GM19099 (cell line): Measurements from ENCODE around the gene KAZN.

Experiments
- POLR2A ChIP-seq: IDR thresholded peaks from 3 replicates; pipeline ENCODE4 v1.6.1; 2011; ENCODE audit warnings: low read depth; ENCODE audit not compliant: insufficient read length; ENCODE audit errors: extremely low read depth

Gene KAZN

GRCh38 chr1:15083578-15083977 is 485.1 kb downstream of the KAZN start:
- TF ChIP-seq POLR2A: no peak

DNA sequence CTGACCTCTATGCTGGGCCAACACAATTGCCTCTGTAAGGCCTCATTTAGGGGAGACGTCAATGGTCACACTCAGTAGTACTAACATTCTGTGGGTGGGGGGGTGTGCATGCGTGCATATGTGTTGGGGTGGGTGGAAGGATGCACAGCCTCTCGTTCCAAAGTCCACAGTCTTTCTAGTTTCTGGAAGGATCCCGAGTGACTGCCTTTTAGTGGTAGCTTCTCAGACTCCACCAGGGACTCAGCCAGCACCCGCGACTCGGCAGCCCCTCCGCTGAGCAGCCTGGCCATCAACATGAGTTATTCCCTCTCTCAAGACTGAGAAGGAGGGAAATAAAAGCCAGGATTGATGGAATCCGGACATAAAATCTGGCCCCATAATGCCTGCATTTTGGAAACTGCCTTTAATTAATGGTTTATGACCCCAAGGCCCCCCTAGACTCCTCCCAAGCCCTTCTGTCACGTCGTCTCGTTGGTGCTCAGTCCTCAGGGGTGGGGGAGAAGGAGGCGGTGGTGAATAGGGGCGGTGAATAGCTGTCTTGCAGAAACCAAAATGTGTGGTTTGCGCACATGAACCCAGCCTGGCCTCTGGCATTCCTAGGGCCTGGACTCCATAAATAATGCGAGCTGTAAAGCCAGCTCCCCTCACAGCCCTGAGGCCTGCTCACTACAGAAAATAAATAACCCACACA is 489.9 kb downstream of the KAZN start:
- no peak for TF ChIP-seq POLR2A

GRCh38 chr1:15089258-15089992 is 490.9 kb downstream of the KAZN start:
- no peak for TF ChIP-seq POLR2A

GRCh38 chr1:15090373-15090772 is 491.9 kb downstream of the KAZN start:
- no peak for TF ChIP-seq POLR2A

DNA sequence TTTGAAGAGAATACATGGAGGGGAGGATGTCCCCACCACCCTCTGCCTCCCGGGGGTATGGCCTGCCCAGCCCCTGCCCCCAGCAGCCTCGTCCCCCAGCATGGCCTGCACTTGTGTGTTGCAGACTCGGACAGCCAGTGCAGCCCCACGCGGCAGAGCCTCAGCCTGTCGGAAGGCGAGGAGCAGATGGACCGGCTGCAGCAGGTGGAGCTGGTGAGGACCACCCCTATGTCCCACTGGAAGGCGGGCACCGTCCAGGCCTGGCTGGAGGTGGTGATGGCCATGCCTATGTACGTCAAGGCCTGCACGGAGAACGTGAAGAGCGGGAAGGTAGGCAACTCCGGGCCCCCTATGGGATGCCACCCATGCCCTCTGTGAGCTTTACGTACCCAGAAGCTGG is 495.6 kb downstream of the KAZN start:
- TF ChIP-seq POLR2A: no peak

DNA sequence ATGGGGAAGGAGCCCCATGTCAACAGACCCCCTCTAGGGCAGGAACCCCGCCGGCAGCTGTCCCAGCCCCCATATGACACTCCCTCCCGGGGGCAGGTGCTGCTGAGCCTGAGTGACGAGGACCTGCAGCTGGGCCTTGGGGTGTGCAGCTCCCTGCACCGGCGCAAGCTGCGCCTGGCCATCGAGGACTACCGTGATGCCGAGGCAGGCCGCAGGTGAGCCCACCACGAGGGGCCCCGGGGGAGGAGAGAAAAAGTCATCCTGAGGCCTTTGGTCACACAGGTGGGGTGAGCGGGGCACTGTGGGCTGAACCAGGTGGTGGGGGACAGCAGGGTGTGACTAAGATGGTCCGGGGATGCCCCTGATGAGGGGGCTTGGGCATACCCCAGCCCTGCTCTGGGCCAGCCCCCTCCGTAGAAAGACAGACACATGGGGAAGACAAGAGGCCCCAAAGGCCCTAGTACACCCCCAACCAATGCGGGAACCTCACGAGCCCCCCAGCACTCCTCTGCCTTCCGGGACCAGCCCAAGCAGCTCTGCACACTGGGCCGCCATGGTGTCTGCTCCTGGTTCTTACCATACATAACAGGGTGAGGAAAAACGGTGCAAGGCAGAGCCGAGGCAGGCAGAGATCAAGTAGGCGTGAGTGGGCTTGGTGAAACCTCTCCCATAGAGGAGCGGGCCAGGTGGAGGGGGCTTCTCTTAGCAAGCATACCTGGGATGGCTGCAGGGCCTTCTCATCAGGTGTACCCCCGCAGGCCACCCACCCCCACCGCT is 496.4 kb downstream of the KAZN start:
- no peak for TF ChIP-seq POLR2A

DNA sequence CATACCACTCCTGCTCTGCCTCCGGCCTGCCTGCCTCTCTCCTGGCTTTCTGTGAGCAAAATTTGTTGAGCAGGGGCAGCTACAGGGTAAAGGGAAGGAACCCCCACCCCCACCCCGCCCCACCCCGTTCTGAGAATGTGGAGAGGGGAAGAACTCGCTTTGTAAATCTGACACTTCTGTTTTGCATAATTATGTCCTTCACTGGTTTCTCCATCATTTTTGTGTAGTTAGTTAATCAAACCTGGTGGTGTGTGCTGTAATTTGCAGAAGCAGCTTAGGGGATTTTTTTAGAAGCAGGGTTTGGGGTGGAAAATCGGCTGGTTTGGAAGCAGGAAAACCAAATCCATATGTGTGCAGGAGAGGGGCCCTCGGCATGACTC is 497.0 kb downstream of the KAZN start:
- no peak for TF ChIP-seq POLR2A

- no peak for TF ChIP-seq POLR2A
Observed at GRCh38 chr1:15096293-15096692, 497.8 kb downstream of the KAZN start.

DNA sequence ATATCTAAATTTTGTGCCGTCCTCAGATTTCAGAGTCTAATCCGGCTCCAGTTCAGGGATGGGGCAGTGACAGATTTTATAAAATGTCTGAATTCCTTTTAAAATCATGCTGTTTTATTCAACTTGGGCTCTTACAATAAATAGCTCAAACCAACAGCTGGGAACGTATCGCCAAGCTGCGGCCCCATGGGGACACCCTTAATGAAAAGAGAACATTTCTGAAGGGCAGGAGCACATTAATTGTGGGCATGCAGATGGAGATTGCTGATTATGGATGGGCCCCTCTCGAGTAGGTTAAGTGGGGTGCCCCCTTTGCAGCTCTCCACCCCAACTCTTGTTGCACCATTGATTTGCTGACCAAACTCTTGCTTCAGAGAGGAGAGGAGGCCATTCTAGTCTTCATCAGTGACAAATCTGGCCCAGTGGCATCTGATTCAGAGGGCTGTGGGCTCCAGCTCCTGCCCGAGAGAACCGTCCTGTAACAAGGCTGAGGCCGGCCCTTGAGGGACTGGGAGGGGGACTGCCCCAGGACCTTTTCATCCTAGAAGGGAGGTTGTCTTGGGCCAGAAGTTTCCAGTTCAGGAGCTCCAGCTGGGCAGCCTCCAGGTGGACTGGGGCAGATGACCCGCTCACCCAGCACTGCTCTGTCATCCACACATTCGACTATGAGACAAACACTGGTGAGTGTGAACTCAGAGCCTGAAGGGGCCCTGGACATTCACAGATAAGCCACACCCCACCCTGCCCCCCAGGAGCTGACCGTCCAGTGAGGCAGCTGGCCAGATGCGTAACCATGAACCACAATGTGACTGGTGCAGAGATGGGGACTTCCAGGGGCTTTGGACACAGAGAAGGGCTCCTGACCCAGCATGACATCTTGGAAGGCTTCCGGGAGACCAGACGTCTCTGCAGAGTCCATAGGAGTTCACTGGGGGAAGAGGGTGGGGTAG is 500.0 kb downstream of the KAZN start:
- no peak for TF ChIP-seq POLR2A

- no peak for TF ChIP-seq POLR2A
Observed at GRCh38 chr1:15099441-15100120, 501.1 kb downstream of the KAZN start.

GRCh38 chr1:15100121-15100879 is 501.8 kb downstream of the KAZN start:
- TF ChIP-seq POLR2A: no peak

DNA sequence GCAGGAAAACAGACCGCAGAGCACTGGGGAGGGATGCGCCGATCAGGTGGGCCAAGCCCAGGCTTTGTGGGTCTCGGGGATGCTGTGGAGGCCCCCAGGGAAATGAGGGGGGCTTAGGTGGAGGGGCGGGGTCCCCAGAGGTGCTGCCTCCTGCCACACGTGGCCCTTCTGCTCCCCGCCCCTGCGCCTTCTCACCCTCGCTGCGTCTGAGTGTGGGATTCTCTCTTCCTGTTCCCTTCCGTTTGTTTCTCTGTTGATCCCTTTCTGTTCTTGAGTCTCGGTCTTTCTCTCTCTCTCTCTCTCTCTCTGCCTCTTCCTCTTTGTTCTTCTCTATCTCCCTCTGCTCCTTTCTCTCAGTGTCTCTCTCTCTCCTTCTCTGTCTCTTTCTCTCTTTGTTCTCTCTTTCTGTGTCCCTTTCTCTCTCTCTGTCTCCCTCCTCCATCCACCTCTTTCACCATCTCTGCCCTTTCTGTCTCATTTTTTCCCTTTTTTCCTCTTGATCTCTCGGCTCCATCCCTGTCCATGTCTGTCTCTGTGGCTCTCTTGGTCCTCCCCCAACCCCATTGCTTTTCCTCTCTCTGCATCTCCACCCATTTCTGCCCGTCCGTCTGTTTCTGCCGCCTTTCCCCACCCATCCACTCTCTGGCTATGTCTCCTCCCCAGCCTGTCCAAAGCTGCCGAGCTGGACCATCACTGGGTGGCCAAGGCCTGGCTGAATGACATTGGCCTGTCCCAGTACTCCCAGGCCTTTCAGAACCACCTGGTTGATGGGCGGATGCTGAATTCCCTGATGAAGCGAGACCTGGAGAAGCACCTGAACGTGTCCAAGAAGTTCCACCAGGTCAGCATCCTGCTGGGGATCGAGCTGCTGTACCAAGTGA is 502.6 kb downstream of the KAZN start:
- TF ChIP-seq POLR2A: no peak
